ENCODE data around the gene MR1.
A peak's percentile ranks its signal among the peaks of the same experiment; 100 is the strongest.

Gene MR1

GRCh38 chr1:181091309-181092040, 57.7 kb downstream of the MR1 start:
- H3K4me3 ChIP-seq (IDR thresholded peaks at IDR 0.05; ENCODE audit: insufficient read depth, low read depth, low read length) = no peak overlapping the region
- peaks cover 20% of the 10 kb centered on the region for H4K20me1 ChIP-seq (ENCODE audit: insufficient read depth)
- peak overlapping the region; percentile 49; the same call in 1 of the 2 replicates for H3K27ac ChIP-seq
- H3K36me3 ChIP-seq (ENCODE audit: insufficient read depth) = no peaks in the 10 kb centered on the region
- peak overlapping the region; percentile 85 for H3K4me2 ChIP-seq
- H3K79me2 ChIP-seq (ENCODE audit: insufficient read depth, low read depth) = peaks cover 34% of the 10 kb centered on the region
- no peak overlapping the region for H3K9ac ChIP-seq
- no peaks in the 10 kb centered on the region for H3K27me3 ChIP-seq (ENCODE audit: insufficient read depth, low read depth)
- peaks cover 20% of the 10 kb centered on the region for H3K4me1 ChIP-seq (ENCODE audit: low read depth, poor library complexity, severe bottlenecking)
- no peak overlapping the region for H2AFZ ChIP-seq (ENCODE audit: low read depth)
- TF ChIP-seq CTCF (conservative IDR thresholded peaks at IDR 0.05; ENCODE audit: low read depth, low read length) = no peak

GRCh38 chr1:181092056-181092455, 58.3 kb downstream of the MR1 start:
- H3K4me1 ChIP-seq (ENCODE audit: low read depth, poor library complexity, severe bottlenecking) = peaks cover 20% of the 10 kb centered on the region
- H4K20me1 ChIP-seq (ENCODE audit: insufficient read depth) = peaks cover 20% of the 10 kb centered on the region
- H3K9ac ChIP-seq = no peak overlapping the region
- H3K36me3 ChIP-seq (ENCODE audit: insufficient read depth) = no peaks in the 10 kb centered on the region
- H3K4me2 ChIP-seq = peak overlapping the region; percentile 85; the same call in 1 of the 2 replicates
- no peak overlapping the region for H2AFZ ChIP-seq (ENCODE audit: low read depth)
- H3K27me3 ChIP-seq (ENCODE audit: insufficient read depth, low read depth) = no peaks in the 10 kb centered on the region
- no peak overlapping the region for H3K27ac ChIP-seq
- no peak overlapping the region for H3K4me3 ChIP-seq (IDR thresholded peaks at IDR 0.05; ENCODE audit: insufficient read depth, low read depth, low read length)
- no peak for TF ChIP-seq CTCF (conservative IDR thresholded peaks at IDR 0.05; ENCODE audit: low read depth, low read length)
- H3K79me2 ChIP-seq (ENCODE audit: insufficient read depth, low read depth) = peaks cover 34% of the 10 kb centered on the region

- Histone ChIP-seq H3K9ac (no peak overlapping the region), H3K36me3 (ENCODE audit: insufficient read depth) (no peaks in the 10 kb centered on the region), H3K27me3 (ENCODE audit: insufficient read depth, low read depth) (no peaks in the 10 kb centered on the region), H3K4me3 (IDR thresholded peaks at IDR 0.05; ENCODE audit: insufficient read depth, low read depth, low read length) (no peak overlapping the region), H3K79me2 (ENCODE audit: insufficient read depth, low read depth) (peaks cover 34% of the 10 kb centered on the region), H3K4me2 (no peak overlapping the region), H4K20me1 (ENCODE audit: insufficient read depth) (peaks cover 20% of the 10 kb centered on the region), H3K4me1 (ENCODE audit: low read depth, poor library complexity, severe bottlenecking) (peaks cover 15% of the 10 kb centered on the region), H2AFZ (ENCODE audit: low read depth) (no peak overlapping the region), H3K27ac (no peak overlapping the region)
- TF ChIP-seq CTCF (conservative IDR thresholded peaks at IDR 0.05; ENCODE audit: low read depth, low read length) = no peak
These were observed 59.2 kb downstream of the MR1 start for GRCh38 chr1:181092883-181093458.

GRCh38 chr1:181094416-181095212, 60.8 kb downstream of the MR1 start:
- Histone ChIP-seq H2AFZ (ENCODE audit: low read depth) (no peak overlapping the region), H3K36me3 (ENCODE audit: insufficient read depth) (no peaks in the 10 kb centered on the region), H3K27me3 (ENCODE audit: insufficient read depth, low read depth) (no peaks in the 10 kb centered on the region), H4K20me1 (ENCODE audit: insufficient read depth) (peaks cover 20% of the 10 kb centered on the region), H3K9ac (no peak overlapping the region), H3K27ac (no peak overlapping the region), H3K4me2 (no peak overlapping the region), H3K79me2 (ENCODE audit: insufficient read depth, low read depth) (peaks cover 32% of the 10 kb centered on the region), H3K4me3 (IDR thresholded peaks at IDR 0.05; ENCODE audit: insufficient read depth, low read depth, low read length) (no peak overlapping the region), H3K4me1 (ENCODE audit: low read depth, poor library complexity, severe bottlenecking) (peaks cover 14% of the 10 kb centered on the region)
- no peak for TF ChIP-seq CTCF (conservative IDR thresholded peaks at IDR 0.05; ENCODE audit: low read depth, low read length)
